GM12878 (cell line): ENCODE data around the gene GCK. TPM values are rescaled to one million over a fixed set of nuclear protein-coding genes. Genes with fewer than 3 reads are reported as not detected.

Experiments used
- ATAC-seq: fragments of 200-7000 bp; cut with Tn5 transposase; 3 replicates; pipeline ENCODE4 v1.9.1; 2020; ENCODE audit warnings: mild to moderate bottlenecking, moderate library complexity
- BruUV-seq: library from RNA; stranded (reverse); fragments of 400-500 nt; replicated peaks from 2 replicates; lab custom pipeline; 2021; lab: Mats Ljungman, UMichigan
- CTCF ChIA-PET: fragments of 300-600 bp; sonication (Branson Sonifier 250); formaldehyde crosslinking; extraction: SDS; loops from one replicate; lab custom pipeline; 2021; ENCODE audit warnings: inconsistent platforms; lab: Yijun Ruan, JAX
- POLR2A ChIA-PET: fragments of 350-600 bp; formaldehyde crosslinking; extraction: SDS; loops from one replicate; lab custom pipeline; 2021; ENCODE audit warnings: inconsistent platforms; lab: Charles Lee
- RAD21 ChIA-PET: fragments of 300-600 bp; sonication (Branson Sonifier 250); formaldehyde crosslinking; loops from one replicate; lab custom pipeline; 2023; ENCODE audit warnings: antibody characterized with exemption; ENCODE audit not compliant: unreplicated experiment; lab: Charles Lee
- SMC1A ChIA-PET: fragments of 300-600 bp; sonication (Branson Sonifier 250); formaldehyde crosslinking; loops from one replicate; lab custom pipeline; 2023; ENCODE audit not compliant: unreplicated experiment, uncharacterized antibody; lab: Charles Lee
- DNase-seq: peaks from one replicate; pipeline ENCODE4 v3.0.0-alpha.2; 2011; ENCODE audit warnings: low read depth, low spot score
- FAIRE-seq: peaks from 3 replicates; lab custom pipeline; 2011; peaks lifted over from hg19 to GRCh38; lab: Jason Lieb, UNC
- H2AFZ ChIP-seq: 2 replicates; pipeline ENCODE4 v1.6.0; 2011; ENCODE audit warnings: low read depth, low read length, control low read depth; ENCODE audit not compliant: control insufficient read depth
- H3K27ac ChIP-seq: 2 replicates; pipeline ENCODE4 v1.5.1; 2011; ENCODE audit warnings: control low read depth; ENCODE audit not compliant: control insufficient read depth, insufficient read depth
- H3K27me3 ChIP-seq, 2 experiments: replicated peaks in 1 of 2; 2 replicates each; pipeline versions ENCODE4 v1.6.0 to v1.6.1; 2011; ENCODE audit warnings: low read length in 1 of 2; ENCODE audit not compliant: control insufficient read depth in 2 of 2, insufficient read depth in 2 of 2
- H3K36me3 ChIP-seq, 2 experiments: 2 replicates each; pipeline ENCODE4 v1.5.1; 2011; ENCODE audit warnings: low read length in 1 of 2; ENCODE audit not compliant: control insufficient read depth in 2 of 2, insufficient read depth in 2 of 2
- H3K4me1 ChIP-seq: 2 replicates; pipeline ENCODE4 v1.6.1; 2011; ENCODE audit warnings: mild to moderate bottlenecking, low read length, moderate library complexity, mixed read lengths; ENCODE audit not compliant: control insufficient read depth, insufficient read depth
- H3K4me2 ChIP-seq: 2 replicates; pipeline ENCODE4 v1.6.0; 2011; ENCODE audit warnings: control low read depth; ENCODE audit not compliant: control insufficient read depth, insufficient read depth
- H3K4me3 ChIP-seq: fragments of 200-600 bp; sonication (generic); 2 replicates; pipeline ENCODE4 v1.5.1; 2016
- H3K79me2 ChIP-seq: 2 replicates; pipeline ENCODE4 v1.6.0; 2011; ENCODE audit warnings: low read length; ENCODE audit not compliant: control insufficient read depth, insufficient read depth
- H3K9ac ChIP-seq: 2 replicates; pipeline ENCODE4 v1.8.0; 2011; ENCODE audit warnings: low read length, control low read depth, mixed read lengths; ENCODE audit not compliant: control insufficient read depth, insufficient read depth
- H3K9me3 ChIP-seq: replicated peaks from 3 replicates; pipeline ENCODE4 v1.5.1; 2011; ENCODE audit warnings: mild to moderate bottlenecking, low read length; ENCODE audit not compliant: control insufficient read depth, insufficient read depth
- H4K20me1 ChIP-seq: 2 replicates; pipeline ENCODE4 v1.6.0; 2011; ENCODE audit not compliant: control insufficient read depth, insufficient read depth
- BMI1 ChIP-seq: fragments of 450-650 bp; IDR thresholded peaks from 2 replicates; pipeline ENCODE4 v1.6.1; 2016; ENCODE audit warnings: mild to moderate bottlenecking, moderate library complexity, borderline replicate concordance
- ESRRA ChIP-seq: IDR thresholded peaks from 2 replicates; pipeline ENCODE4 v1.6.1; 2012; ENCODE audit warnings: mild to moderate bottlenecking, low read length, improper control_type of control experiment
- ETV6 ChIP-seq, 2 experiments: fragments of 450-650 bp in 1 of 2; IDR thresholded peaks in 1 of 2; conservative IDR thresholded peaks in 1 of 2; 2 replicates each; pipeline ENCODE4 v1.6.1; 2014; ENCODE audit warnings: antibody characterized with exemption in 1 of 2, borderline replicate concordance in 1 of 2, low read depth in 1 of 2, mild to moderate bottlenecking in 1 of 2, moderate library complexity in 1 of 2
- GABPA ChIP-seq: IDR thresholded peaks from 2 replicates; pipeline ENCODE4 v1.6.1; 2014; ENCODE audit warnings: antibody characterized with exemption, low read depth, mild to moderate bottlenecking, inconsistent platforms
- MEF2A ChIP-seq: IDR thresholded peaks from 2 replicates; pipeline ENCODE4 v1.6.1; 2011; ENCODE audit warnings: low read depth, mild to moderate bottlenecking, low read length, moderate library complexity; ENCODE audit not compliant: insufficient read depth
- NBN ChIP-seq: fragments of 450-650 bp; IDR thresholded peaks from 2 replicates; pipeline ENCODE4 v1.6.1; 2016
- RBBP5 ChIP-seq: fragments of 200-600 bp; sonication (generic); conservative IDR thresholded peaks from 2 replicates; pipeline ENCODE4 v1.6.1; 2016
- SMARCA5 ChIP-seq: fragments of 450-650 bp; IDR thresholded peaks from 2 replicates; pipeline ENCODE4 v1.6.1; 2017; ENCODE audit warnings: mild to moderate bottlenecking
- TCF7 ChIP-seq: IDR thresholded peaks from 2 replicates; pipeline ENCODE4 v1.6.1; 2014; ENCODE audit warnings: antibody characterized with exemption, borderline replicate concordance
- WRNIP1 ChIP-seq: IDR thresholded peaks from 2 replicates; pipeline ENCODE4 v1.6.1; 2011; ENCODE audit warnings: low read depth, low read length, improper control_type of control experiment, borderline replicate concordance
- WGBS: methylation state at CpG from one replicate; pipeline ENCODE4 v1.1.6; 2016; ENCODE audit warnings: low lambda C conversion rate; ENCODE audit not compliant: insufficient replicate concordance, insufficient coverage; ENCODE audit errors: missing lambda C conversion rate; 5-methylcytosine and 5-hydroxymethylcytosine counted together
- in situ Hi-C: fragments of 300-500 bp; cut with MboI; formaldehyde crosslinking; loops from 9 replicates; pipeline ENCODE4 v1.14.3; 2018; ENCODE audit warnings: mixed read lengths
- intact Hi-C: fragments of 100-400 bp; cut with micrococcal nuclease; formaldehyde crosslinking; loops from one replicate; pipeline ENCODE4 v1.14.2; 2022; ENCODE audit not compliant: unreplicated experiment
- polyA plus RNA-seq, 11 experiments: library from polyadenylated mRNA; depleted of rRNA in 4 of 11; unstranded in 6 of 11; stranded (reverse) in 5 of 11; fragments of >200 nt; fragmentation: Nextera tagmentation in 4 of 11; fragmentation: Illumina TruSeq in 1 of 11; extraction: Ambion mirVana in 4 of 11; extraction: Trizol in 1 of 11; gene quantifications; 1 replicate in 1 of 11; 2 replicates in 10 of 11; pipeline versions ENCODE4 v1.2.1 to v1.2.3, GENCODE V29; 2011 to 2016; ENCODE audit warnings: inconsistent platforms in 2 of 11, missing spikeins in 2 of 11, low read depth in 1 of 11
- total RNA-seq, 4 experiments: library from RNA; depleted of rRNA in 3 of 4; stranded (reverse); fragments of >200 nt in 3 of 4; fragmentation: Illumina TruSeq in 1 of 4; extraction: Trizol in 1 of 4; gene quantifications; 2 replicates each; pipeline versions ENCODE4 v1.2.1 to v1.2.3, GENCODE V29; 2013 to 2021
- TF ChIP-seq, protein P1 (sequence below): IDR thresholded peaks from 2 replicates; pipeline ENCODE4 v1.6.1; 2011; ENCODE audit warnings: mild to moderate bottlenecking, low read depth, low read length, moderate library complexity; ENCODE audit not compliant: insufficient replicate concordance

Gene GCK
- total and polyA plus RNA-seq, 10 of the 15 experiments (the other 5 are each of a cell fraction or from before 2014, with no cell fraction given) = 0.06 to 0.16 TPM; not detected in 8

DNA sequence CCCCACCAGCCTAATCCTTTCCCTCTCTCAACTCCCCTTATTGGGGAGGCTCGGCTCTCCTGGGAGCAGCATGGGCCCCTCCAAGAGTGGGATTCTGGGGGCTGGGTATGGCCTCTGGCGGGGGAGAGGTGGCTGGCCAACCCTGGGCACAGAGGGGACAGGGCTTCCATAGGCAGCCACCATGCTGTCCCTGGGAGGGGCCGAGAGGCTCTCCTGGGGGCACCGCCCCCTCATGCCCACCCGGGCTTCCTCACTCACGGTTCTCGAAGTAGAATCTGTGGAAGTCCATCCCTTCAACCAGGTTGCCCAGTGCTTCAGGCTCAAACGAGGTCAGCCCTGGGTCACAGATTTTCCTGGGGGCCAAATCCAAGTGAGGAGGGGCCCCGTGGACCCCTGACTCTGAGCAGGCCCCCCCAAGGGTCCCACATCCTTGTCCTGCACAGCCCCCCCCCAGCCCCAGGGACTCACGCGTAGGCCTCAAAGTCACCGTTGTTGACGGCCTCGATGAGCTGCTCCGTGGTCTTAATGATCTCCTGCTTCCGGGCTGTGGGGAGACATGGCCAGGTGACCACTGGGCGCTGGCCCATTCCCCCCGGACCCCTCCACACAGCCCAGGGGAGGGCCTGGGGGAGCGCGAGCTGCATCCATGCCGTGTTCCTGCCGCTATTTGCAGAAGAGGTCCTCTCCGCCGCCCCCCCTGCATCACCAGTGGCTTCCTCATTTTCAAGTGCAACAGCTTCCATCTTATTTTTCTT, 31.3 kb upstream of the GCK start:
- in situ Hi-C loops = no loop called here
- intact Hi-C loops = no loop called here
- no peaks in the 10 kb centered on the region for H3K9me3 ChIP-seq

More for the DNA sequence above, 31.3 kb upstream of the GCK start:
- POLR2A ChIA-PET = no interaction called here
- TF ChIP-seq WRNIP1 (no peak), GABPA (no peak), NBN (no peak), BMI1 (no peak), ETV6 (conservative IDR thresholded peaks at IDR 0.05 in 1 of 2, IDR thresholded peaks at IDR 0.05 in 1 of 2; ENCODE audit: borderline replicate concordance in 1 of 2, low read depth in 1 of 2) (no peak), MEF2A (no peak), SMARCA5 (no peak), RBBP5 (no peak), TCF7 (no peak), ESRRA (no peak)
- TF ChIP-seq, protein P1, sequence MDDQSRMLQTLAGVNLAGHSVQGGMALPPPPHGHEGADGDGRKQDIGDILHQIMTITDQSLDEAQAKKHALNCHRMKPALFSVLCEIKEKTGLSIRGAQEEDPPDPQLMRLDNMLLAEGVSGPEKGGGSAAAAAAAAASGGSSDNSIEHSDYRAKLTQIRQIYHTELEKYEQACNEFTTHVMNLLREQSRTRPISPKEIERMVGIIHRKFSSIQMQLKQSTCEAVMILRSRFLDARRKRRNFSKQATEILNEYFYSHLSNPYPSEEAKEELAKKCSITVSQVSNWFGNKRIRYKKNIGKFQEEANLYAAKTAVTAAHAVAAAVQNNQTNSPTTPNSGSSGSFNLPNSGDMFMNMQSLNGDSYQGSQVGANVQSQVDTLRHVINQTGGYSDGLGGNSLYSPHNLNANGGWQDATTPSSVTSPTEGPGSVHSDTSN = no peak
- Histone ChIP-seq H3K4me3 (no peak overlapping the region), H3K79me2 (no peaks in the 10 kb centered on the region), H4K20me1 (no peaks in the 10 kb centered on the region), H3K9ac (no peak overlapping the region), H2AFZ (no peak overlapping the region), H3K4me2 (no peak overlapping the region), H3K36me3 (no peaks in the 10 kb centered on the region), H3K27me3 (no peaks in the 10 kb centered on the region), H3K4me1 (no peaks in the 10 kb centered on the region), H3K27ac (no peak overlapping the region)
- RAD21 ChIA-PET = no interaction called here
- 61% methylated on average over 22 of the region's 24 CpGs for WGBS
- DNase-seq (no peak), FAIRE-seq (no peak), ATAC-seq (no peak)
- CTCF ChIA-PET = interaction anchor here (0.6 kb wide), 1 partner anchor 116 kb away, joined by 3 read pairs; no protein-coding TSS in a partner anchor
- SMC1A ChIA-PET = no interaction called here
- no TSS peak for BruUV-seq
